NOMO-1 treated with DMSO at 0.1 percent for 48 hours (cell line): Measurements from ENCODE around the gene PDZK1.
"Not testable (repeated sequence)": the region's sequence is repeated elsewhere in the genome, so short reads cannot be mapped to it uniquely, and the experiment has no call there.

Source experiments
- DNase-seq: peaks from one replicate; lab custom pipeline; 2025; ENCODE audit not compliant: unreplicated experiment; lab: John Stamatoyannopoulos, UW

The PDZK1 gene

GRCh38 chr1:145662502-145662901, 44.7 kb downstream of the PDZK1 start:
- DNase-seq, result not testable (repeated sequence)

GRCh38 chr1:145656245-145656943, 50.8 kb downstream of the PDZK1 start:
- DNase-seq, result not testable (repeated sequence)

GRCh38 chr1:145643990-145644389, 63.2 kb downstream of the PDZK1 start:
- DNase-seq, result not testable (repeated sequence)

GRCh38 chr1:145641886-145642285, 65.3 kb downstream of the PDZK1 start:
- not testable (repeated sequence) for DNase-seq

GRCh38 chr1:145636237-145636636, 70.9 kb downstream of the PDZK1 start:
- DNase-seq, result not testable (repeated sequence)

GRCh38 chr1:145622177-145622576, 85.0 kb downstream of the PDZK1 start:
- not testable (repeated sequence) for DNase-seq
